DMS153 treated with DMSO at 0.1 percent for 48 hours (cell line): Measurements from ENCODE around the gene ALDH1L2.
"Not testable (repeated sequence)": the region's sequence is repeated elsewhere in the genome, so short reads cannot be mapped to it uniquely, and the experiment has no call there.

Experiments
- DNase-seq: peaks from one replicate; lab custom pipeline; 2025; ENCODE audit not compliant: unreplicated experiment; lab: John Stamatoyannopoulos, UW

Gene ALDH1L2

GRCh38 chr12:105084251-105085250 lies at the start of gene ALDH1L2:
ALDH1L2 (minus strand) TSS chr12:105084458; CDS start chr12:105084436, 22 bp downstream.
- no peak for DNase-seq

GRCh38 chr12:105120551-105120950 lies 36.3 kb upstream of the ALDH1L2 start:
- no peak for DNase-seq

- DNase-seq = no peak
Measured at GRCh38 chr12:105116969-105117368, 32.7 kb upstream of the ALDH1L2 start.

GRCh38 chr12:105113094-105113493 lies 28.8 kb upstream of the ALDH1L2 start:
- no peak for DNase-seq

- DNase-seq = no peak
Measured at GRCh38 chr12:105110851-105111250, 26.6 kb upstream of the ALDH1L2 start.

GRCh38 chr12:105109465-105110212 lies 25.4 kb upstream of the ALDH1L2 start:
- no peak for DNase-seq

GRCh38 chr12:105107494-105108371 lies 23.5 kb upstream of the ALDH1L2 start, which contains the start of gene WASHC4:
WASHC4 (plus strand) TSS chr12:105107731; CDS start chr12:105107801, 70 bp downstream.
- peak; percentile 82 for DNase-seq

GRCh38 chr12:105107171-105107493 lies 22.9 kb upstream of the ALDH1L2 start:
- DNase-seq = peak; percentile 61

GRCh38 chr12:105106621-105107020 lies 22.4 kb upstream of the ALDH1L2 start:
- no peak for DNase-seq

- DNase-seq = no peak
Measured at GRCh38 chr12:105104762-105105161, 20.5 kb upstream of the ALDH1L2 start.

GRCh38 chr12:105102673-105103072 lies 18.4 kb upstream of the ALDH1L2 start:
- no peak for DNase-seq

GRCh38 chr12:105100998-105101397 lies 16.7 kb upstream of the ALDH1L2 start:
- DNase-seq = no peak

GRCh38 chr12:105100207-105100985 lies 16.1 kb upstream of the ALDH1L2 start:
- DNase-seq = no peak

- no peak for DNase-seq
Measured at GRCh38 chr12:105099356-105099755, 15.1 kb upstream of the ALDH1L2 start.

- not testable (repeated sequence) for DNase-seq
Measured at GRCh38 chr12:105095338-105095737, 11.1 kb upstream of the ALDH1L2 start.

GRCh38 chr12:105092336-105092735 lies 8.1 kb upstream of the ALDH1L2 start:
- DNase-seq = peak; percentile 31

GRCh38 chr12:105091476-105092206 lies 7.4 kb upstream of the ALDH1L2 start:
- no peak for DNase-seq

GRCh38 chr12:105090361-105090760 lies 6.1 kb upstream of the ALDH1L2 start:
- DNase-seq = no peak

GRCh38 chr12:105089817-105090216 lies 5.6 kb upstream of the ALDH1L2 start:
- DNase-seq = no peak
